Epithelial cell of proximal tubule (primary cell): ENCODE measurements around the gene MED13L. TPM values are rescaled to one million over a fixed set of nuclear protein-coding genes. Genes with fewer than 3 reads are reported as not detected.

ENCODE experiments used
- DNase-seq: peaks from one replicate; pipeline ENCODE4 v3.0.0-alpha.2; 2011; ENCODE audit warnings: low read depth
- H3K4me3 ChIP-seq: 2 replicates; pipeline ENCODE4 v1.5.1; 2011; ENCODE audit warnings: low read depth, mild to moderate bottlenecking, low read length
- CTCF ChIP-seq: conservative IDR thresholded peaks from 2 replicates; pipeline ENCODE4 v1.5.1; 2012; ENCODE audit warnings: low read depth, mild to moderate bottlenecking, low read length
- total RNA-seq: library from RNA; depleted of rRNA; stranded (reverse); fragments of >200 nt; gene quantifications from 2 replicates; pipeline ENCODE4 v1.2.3, GENCODE V29; 2015

MED13L gene
- total RNA-seq, 1 donor from 2014 or later: 37.9 TPM

GRCh38 chr12:115962216-115962615, 315.3 kb downstream of the MED13L start:
- TF ChIP-seq CTCF: no peak
- H3K4me3 ChIP-seq: no peak overlapping the region
- DNase-seq: no peak

GRCh38 chr12:115960868-115961802, 316.4 kb downstream of the MED13L start:
- TF ChIP-seq CTCF: no peak
- H3K4me3 ChIP-seq: no peak overlapping the region
- no peak for DNase-seq

GRCh38 chr12:115957686-115958290, 319.7 kb downstream of the MED13L start:
- TF ChIP-seq CTCF: no peak
- H3K4me3 ChIP-seq: no peak overlapping the region
- DNase-seq: no peak

GRCh38 chr12:115956659-115957058, 320.8 kb downstream of the MED13L start:
- H3K4me3 ChIP-seq: no peak overlapping the region
- no peak for TF ChIP-seq CTCF
- DNase-seq: no peak

- no peak for DNase-seq
- H3K4me3 ChIP-seq: no peak overlapping the region
- no peak for TF ChIP-seq CTCF
Observed at GRCh38 chr12:115956236-115956635, 321.3 kb downstream of the MED13L start.

- no peak for DNase-seq
- H3K4me3 ChIP-seq: no peak overlapping the region
- TF ChIP-seq CTCF: no peak
Observed at GRCh38 chr12:115953450-115953849, 324.0 kb downstream of the MED13L start.

- no peak for DNase-seq
- TF ChIP-seq CTCF: no peak
- H3K4me3 ChIP-seq: no peak overlapping the region
Observed at GRCh38 chr12:115953031-115953430, 324.5 kb downstream of the MED13L start.
